ENCODE data around the gene SETD3. TPM values are rescaled to one million over a fixed set of nuclear protein-coding genes. Genes with fewer than 3 reads are reported as not detected.

SETD3 gene
- total RNA-seq, 2 donors from 2014 or later, result 57.8 to 68.1 TPM

GRCh38 chr14:99520571-99521081, 40.0 kb upstream of the SETD3 start:
- H3K4me1 Mint-ChIP-seq, result peaks cover 28% of the 10 kb centered on the region

DNA sequence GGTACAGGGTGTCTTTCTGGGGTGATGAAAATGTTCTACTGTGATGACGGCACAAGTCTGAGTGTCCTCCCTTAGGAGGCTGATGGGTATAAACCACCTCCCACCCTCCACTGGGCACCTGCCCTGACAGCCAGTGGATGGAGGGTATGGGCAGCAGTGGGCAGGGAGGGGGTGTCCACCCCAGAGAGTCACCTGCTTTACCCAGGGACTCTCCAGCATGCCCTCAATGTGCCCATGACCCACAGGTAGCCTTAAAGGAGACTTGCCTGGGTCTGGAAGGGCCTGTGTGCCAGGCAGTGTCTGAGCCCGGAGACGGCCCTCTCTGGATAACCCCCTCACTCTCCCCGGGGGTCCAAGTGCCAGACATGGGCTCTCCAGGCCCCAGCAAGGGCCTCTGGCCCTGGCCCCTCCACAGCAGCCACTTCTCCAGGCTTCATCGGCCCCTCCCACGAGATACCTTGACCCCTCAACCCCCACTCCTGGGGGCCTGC, 39.3 kb upstream of the SETD3 start:
- Mint-ChIP-seq H3K27me3 (ENCODE audit: insufficient read depth) (no peaks in the 10 kb centered on the region), H3K36me3 (ENCODE audit: low read depth) (peaks cover 5% of the 10 kb centered on the region), H3K9me3 (no peaks in the 10 kb centered on the region), H3K4me3 (no peak overlapping the region), H3K4me1 (peaks cover 24% of the 10 kb centered on the region), H3K27ac (no peak overlapping the region)
- Histone ChIP-seq H3K9ac (ENCODE audit: extremely low read depth, low read length, poor library complexity, severe bottlenecking) (no peak overlapping the region), H3K4me3 (ENCODE audit: low read length) (no peak overlapping the region), H3K27me3 (ENCODE audit: control insufficient read depth, insufficient read depth, low read length, poor library complexity, severe bottlenecking) (no peaks in the 10 kb centered on the region), H3K27ac (ENCODE audit: low read depth, low read length) (no peak overlapping the region), H3K4me1 (ENCODE audit: control insufficient read depth, insufficient read depth, low read length) (peaks cover 27% of the 10 kb centered on the region), H3K9me3 (ENCODE audit: control insufficient read depth, low read length) (no peaks in the 10 kb centered on the region), H3K36me3 (ENCODE audit: control insufficient read depth, insufficient read depth, low read length) (no peaks in the 10 kb centered on the region)
- WGBS, 2 experiments (ENCODE audit: insufficient coverage in 1 of 2, insufficient read length in 1 of 2), result 89 to 96% methylated on average over 4 to 6 of the region's 6 CpGs
- TF ChIP-seq CTCF (conservative IDR thresholded peaks at IDR 0.05), result no peak
- peak; percentile 38 for DNase-seq

More at GRCh38 chr14:99520571-99521081, 40.0 kb upstream of the SETD3 start:
- Histone ChIP-seq H3K4me1 (ENCODE audit: control insufficient read depth, insufficient read depth, low read length) (peaks cover 27% of the 10 kb centered on the region), H3K9me3 (ENCODE audit: control insufficient read depth, low read length) (no peaks in the 10 kb centered on the region), H3K27me3 (ENCODE audit: control insufficient read depth, insufficient read depth, low read length, poor library complexity, severe bottlenecking) (no peaks in the 10 kb centered on the region), H3K36me3 (ENCODE audit: control insufficient read depth, insufficient read depth, low read length) (no peaks in the 10 kb centered on the region), H3K27ac (ENCODE audit: low read depth, low read length) (no peak overlapping the region), H3K4me3 (ENCODE audit: low read length) (no peak overlapping the region), H3K9ac (ENCODE audit: extremely low read depth, low read length, poor library complexity, severe bottlenecking) (no peak overlapping the region)
- Mint-ChIP-seq H3K4me3 (no peak overlapping the region), H3K27ac (peak overlapping the region; percentile 6), H3K36me3 (ENCODE audit: low read depth) (peaks cover 5% of the 10 kb centered on the region), H3K27me3 (ENCODE audit: insufficient read depth) (no peaks in the 10 kb centered on the region), H3K9me3 (no peaks in the 10 kb centered on the region)
- TF ChIP-seq CTCF (conservative IDR thresholded peaks at IDR 0.05), result no peak
- 89 to 95% methylated on average over 7 to 11 of the region's 11 CpGs for WGBS, 2 experiments (ENCODE audit: insufficient coverage in 1 of 2, insufficient read length in 1 of 2)
- DNase-seq, result no peak

DNA sequence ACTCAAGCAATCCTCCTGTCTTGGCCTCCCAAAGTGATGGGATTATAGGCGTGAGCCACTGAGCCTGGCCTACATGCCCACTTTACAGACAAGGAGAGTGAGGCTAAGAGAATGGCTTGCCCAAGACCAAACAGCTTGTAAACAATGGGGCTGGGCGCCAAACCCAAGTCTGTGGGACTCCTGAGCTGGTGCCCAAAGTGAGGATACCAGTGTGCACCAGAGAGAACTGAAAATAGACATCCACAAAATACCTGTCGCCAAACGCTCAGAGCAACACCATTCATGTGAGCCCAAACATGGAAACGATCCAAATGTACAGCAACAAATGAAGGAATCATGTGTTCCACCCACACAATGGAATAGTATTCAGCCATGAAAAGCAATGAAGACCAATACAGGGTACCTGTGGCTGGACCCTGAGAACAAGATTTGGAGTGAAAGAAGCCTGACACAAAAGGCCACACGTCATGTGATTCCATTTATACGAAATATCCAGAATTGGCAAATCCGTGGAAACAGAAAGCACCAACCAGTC, 38.8 kb upstream of the SETD3 start:
- Mint-ChIP-seq H3K4me1 (peaks cover 20% of the 10 kb centered on the region), H3K27me3 (ENCODE audit: insufficient read depth) (no peaks in the 10 kb centered on the region), H3K9me3 (no peaks in the 10 kb centered on the region), H3K27ac (no peak overlapping the region), H3K36me3 (ENCODE audit: low read depth) (peaks cover 5% of the 10 kb centered on the region), H3K4me3 (no peak overlapping the region)
- peak; percentile 23 for DNase-seq
- TF ChIP-seq CTCF (conservative IDR thresholded peaks at IDR 0.05), result no peak
- Histone ChIP-seq H3K9me3 (ENCODE audit: control insufficient read depth, low read length) (no peaks in the 10 kb centered on the region), H3K9ac (ENCODE audit: extremely low read depth, low read length, poor library complexity, severe bottlenecking) (no peak overlapping the region), H3K27me3 (ENCODE audit: control insufficient read depth, insufficient read depth, low read length, poor library complexity, severe bottlenecking) (no peaks in the 10 kb centered on the region), H3K27ac (ENCODE audit: low read depth, low read length) (no peak overlapping the region), H3K4me3 (ENCODE audit: low read length) (no peak overlapping the region), H3K36me3 (ENCODE audit: control insufficient read depth, insufficient read depth, low read length) (peaks cover 3% of the 10 kb centered on the region), H3K4me1 (ENCODE audit: control insufficient read depth, insufficient read depth, low read length) (peaks cover 22% of the 10 kb centered on the region)
- WGBS, 2 experiments (ENCODE audit: insufficient coverage in 1 of 2, insufficient read length in 1 of 2), result 96% methylated on average over 7 to 8 of the region's 8 CpGs
